Measurements from ENCODE around the gene CHD6. TPM values are rescaled to one million over a fixed set of nuclear protein-coding genes. Genes with fewer than 3 reads are reported as not detected.

CHD6 gene
- total RNA-seq: 114 and 124 TPM in 2 replicates
- long read RNA-seq, partial matches to known transcripts: 28 of 85 reads
- long read RNA-seq, other reads (novel, unspliced or antisense): 55 of 85 reads

- H3K27me3 Mint-ChIP-seq: no peaks in the 10 kb centered on the region
- H3K9me3 Mint-ChIP-seq (ENCODE audit: low read depth): no peaks in the 10 kb centered on the region
- no peak for TF ChIP-seq CTCF (IDR thresholded peaks at IDR 0.05; ENCODE audit: unreplicated experiment)
- no peaks in the 10 kb centered on the region for H3K36me3 Mint-ChIP-seq (ENCODE audit: insufficient read depth)
- peak within 1 kb of the TSS; percentile 92 for H3K4me3 Mint-ChIP-seq (ENCODE audit: low read depth)
- DNase-seq (ENCODE audit: low spot score, unreplicated experiment): peak; percentile 99
- peak within 1 kb of the TSS; percentile 94 for H3K27ac Mint-ChIP-seq
- peaks cover 40% of the 10 kb centered on the region for H3K4me1 Mint-ChIP-seq (ENCODE audit: low read depth)
Measured at GRCh38 chr20:41617902-41618806, at the start of gene CHD6. CHD6 (minus strand) TSS chr20:41618377; CDS start chr20:41551337, 67,040 bp downstream.

- H3K36me3 Mint-ChIP-seq (ENCODE audit: insufficient read depth): no peaks in the 10 kb centered on the region
- H3K27ac Mint-ChIP-seq: no peak overlapping the region
- no peak for DNase-seq (ENCODE audit: low spot score, unreplicated experiment)
- peaks cover 3% of the 10 kb centered on the region for H3K27me3 Mint-ChIP-seq
- no peak for TF ChIP-seq CTCF (IDR thresholded peaks at IDR 0.05; ENCODE audit: unreplicated experiment)
- H3K9me3 Mint-ChIP-seq (ENCODE audit: low read depth): peaks cover 4% of the 10 kb centered on the region
- no peak overlapping the region for H3K4me3 Mint-ChIP-seq (ENCODE audit: low read depth)
- H3K4me1 Mint-ChIP-seq (ENCODE audit: low read depth): peaks cover under 1% of the 10 kb centered on the region
Measured at GRCh38 chr20:41664584-41664983, 46.4 kb upstream of the CHD6 start.

GRCh38 chr20:41657655-41658054 lies 39.5 kb upstream of the CHD6 start:
- Mint-ChIP-seq H3K27me3 (peaks cover 3% of the 10 kb centered on the region), H3K9me3 (ENCODE audit: low read depth) (no peaks in the 10 kb centered on the region), H3K27ac (no peak overlapping the region)

GRCh38 chr20:41655962-41656618 lies 37.9 kb upstream of the CHD6 start:
- Mint-ChIP-seq H3K36me3 (ENCODE audit: insufficient read depth) (no peaks in the 10 kb centered on the region), H3K4me3 (ENCODE audit: low read depth) (no peak overlapping the region), H3K9me3 (ENCODE audit: low read depth) (peaks cover 4% of the 10 kb centered on the region), H3K4me1 (ENCODE audit: low read depth) (peaks cover 21% of the 10 kb centered on the region), H3K27me3 (peaks cover 3% of the 10 kb centered on the region), H3K27ac (no peak overlapping the region)
- DNase-seq (ENCODE audit: low spot score, unreplicated experiment): no peak
- no peak for TF ChIP-seq CTCF (IDR thresholded peaks at IDR 0.05; ENCODE audit: unreplicated experiment)

More at GRCh38 chr20:41657655-41658054, 39.5 kb upstream of the CHD6 start:
- H3K36me3 Mint-ChIP-seq (ENCODE audit: insufficient read depth): no peaks in the 10 kb centered on the region
- no peak for TF ChIP-seq CTCF (IDR thresholded peaks at IDR 0.05; ENCODE audit: unreplicated experiment)
- peaks cover 10% of the 10 kb centered on the region for H3K4me1 Mint-ChIP-seq (ENCODE audit: low read depth)
- DNase-seq (ENCODE audit: low spot score, unreplicated experiment): no peak
- H3K4me3 Mint-ChIP-seq (ENCODE audit: low read depth): no peak overlapping the region

GRCh38 chr20:41654884-41655283 lies 36.7 kb upstream of the CHD6 start:
- Mint-ChIP-seq H3K9me3 (ENCODE audit: low read depth) (peaks cover 4% of the 10 kb centered on the region), H3K27me3 (no peaks in the 10 kb centered on the region), H3K4me1 (ENCODE audit: low read depth) (peaks cover 32% of the 10 kb centered on the region), H3K27ac (no peak overlapping the region), H3K4me3 (ENCODE audit: low read depth) (no peak overlapping the region), H3K36me3 (ENCODE audit: insufficient read depth) (no peaks in the 10 kb centered on the region)
- DNase-seq (ENCODE audit: low spot score, unreplicated experiment): peak; percentile 39
- TF ChIP-seq CTCF (IDR thresholded peaks at IDR 0.05; ENCODE audit: unreplicated experiment): no peak
